ENCODE results near the gene CDC42BPA. TPM values are rescaled to one million over a fixed set of nuclear protein-coding genes. Genes with fewer than 3 reads are reported as not detected.
"Not testable (repeated sequence)": the region's sequence is repeated elsewhere in the genome, so short reads cannot be mapped to it uniquely, and the experiment has no call there.

Gene CDC42BPA
- total and polyA plus RNA-seq, 2 donors from 2014 or later: 11.2 to 60.7 TPM

DNA sequence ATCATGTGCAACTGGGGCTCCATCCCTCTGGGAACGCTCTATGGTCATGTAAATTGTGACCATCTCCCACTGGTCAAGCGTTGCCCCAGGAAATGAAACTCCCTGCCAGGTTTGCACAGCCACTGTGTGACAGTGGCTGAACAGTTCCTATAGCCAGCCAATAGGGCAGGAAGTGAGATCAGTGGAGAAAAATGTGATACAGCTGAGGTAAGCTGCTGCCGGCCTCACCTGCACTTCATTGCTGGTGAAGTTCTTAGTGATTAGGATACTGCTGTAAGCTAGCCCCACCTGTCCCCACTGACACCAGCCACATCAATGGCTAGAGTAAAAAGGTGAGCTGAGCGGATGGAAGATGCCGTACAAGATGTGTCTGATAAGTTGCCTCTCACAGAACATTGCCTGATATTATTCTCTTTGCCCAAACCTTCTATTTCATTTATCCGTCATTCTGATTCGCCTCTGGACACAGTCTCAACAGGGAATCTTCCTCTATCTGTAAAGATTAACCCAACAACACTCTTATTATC lies 38.4 kb upstream of the CDC42BPA start:
- intact Hi-C loops (cut with DNase I): no loop called here

DNA sequence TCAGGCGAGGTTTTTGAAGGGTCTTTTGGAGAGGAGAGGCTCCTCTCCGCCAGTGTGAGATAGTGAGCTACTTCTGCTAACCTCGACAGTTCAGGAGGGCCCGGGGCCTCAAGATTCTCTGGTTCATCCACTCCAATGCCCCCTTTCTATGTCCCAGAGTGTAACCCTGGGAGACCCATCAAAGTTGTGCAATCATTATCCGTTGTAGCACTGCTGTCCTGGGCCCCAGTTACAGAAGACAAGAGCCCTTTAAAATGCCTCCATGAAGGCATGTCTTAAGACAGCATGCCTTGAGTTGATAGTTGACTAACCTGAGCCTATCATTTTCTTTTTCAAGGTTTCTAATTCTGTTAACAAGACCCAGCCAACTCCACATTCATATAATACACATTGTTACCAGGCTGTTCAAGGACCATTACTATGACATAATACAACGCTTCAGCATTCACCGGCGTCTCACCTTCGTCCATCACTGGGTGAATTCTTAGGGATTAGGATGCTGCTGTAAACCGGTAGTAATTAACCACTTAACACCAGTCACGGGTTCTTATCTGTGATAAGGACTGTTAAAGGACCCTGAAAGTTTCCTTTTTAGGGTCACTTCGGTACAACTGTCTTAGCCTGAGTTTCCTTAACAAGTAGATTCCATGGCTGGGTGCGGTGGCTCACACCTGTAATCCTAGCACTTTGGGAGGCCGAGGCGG lies 37.4 kb upstream of the CDC42BPA start:
- FAIRE-seq (no peak), DNase-seq (no peak)
- intact Hi-C loops (cut with DNase I): no loop called here
- H3K9ac ChIP-seq (ENCODE audit: low read length in 3 of 3): no peak overlapping the region
- no peaks in the 10 kb centered on the region for H3K36me3 ChIP-seq (ENCODE audit: control insufficient read depth in 2 of 3, insufficient read depth in 3 of 3, low read length in 3 of 3)
- no peak overlapping the region for H3K4me3 ChIP-seq (ENCODE audit: low read length in 3 of 3)
- peaks cover 0 to 13% (median 10%) of the 10 kb centered on the region in 3 donors for H3K4me1 ChIP-seq (ENCODE audit: control insufficient read depth in 2 of 3, insufficient read depth in 2 of 3, low read depth in 1 of 3, low read length in 3 of 3)
- H3K27ac ChIP-seq (ENCODE audit: low read depth in 2 of 2, low read length in 2 of 2): no peak overlapping the region
- no peaks in the 10 kb centered on the region for H3K27me3 ChIP-seq (ENCODE audit: control insufficient read depth, insufficient read depth, low read length)
- H3K9me3 ChIP-seq (ENCODE audit: control insufficient read depth in 2 of 3, insufficient read depth in 1 of 3, low read length in 3 of 3): no peaks in the 10 kb centered on the region
- TF ChIP-seq, protein P1, sequence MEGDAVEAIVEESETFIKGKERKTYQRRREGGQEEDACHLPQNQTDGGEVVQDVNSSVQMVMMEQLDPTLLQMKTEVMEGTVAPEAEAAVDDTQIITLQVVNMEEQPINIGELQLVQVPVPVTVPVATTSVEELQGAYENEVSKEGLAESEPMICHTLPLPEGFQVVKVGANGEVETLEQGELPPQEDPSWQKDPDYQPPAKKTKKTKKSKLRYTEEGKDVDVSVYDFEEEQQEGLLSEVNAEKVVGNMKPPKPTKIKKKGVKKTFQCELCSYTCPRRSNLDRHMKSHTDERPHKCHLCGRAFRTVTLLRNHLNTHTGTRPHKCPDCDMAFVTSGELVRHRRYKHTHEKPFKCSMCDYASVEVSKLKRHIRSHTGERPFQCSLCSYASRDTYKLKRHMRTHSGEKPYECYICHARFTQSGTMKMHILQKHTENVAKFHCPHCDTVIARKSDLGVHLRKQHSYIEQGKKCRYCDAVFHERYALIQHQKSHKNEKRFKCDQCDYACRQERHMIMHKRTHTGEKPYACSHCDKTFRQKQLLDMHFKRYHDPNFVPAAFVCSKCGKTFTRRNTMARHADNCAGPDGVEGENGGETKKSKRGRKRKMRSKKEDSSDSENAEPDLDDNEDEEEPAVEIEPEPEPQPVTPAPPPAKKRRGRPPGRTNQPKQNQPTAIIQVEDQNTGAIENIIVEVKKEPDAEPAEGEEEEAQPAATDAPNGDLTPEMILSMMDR (IDR thresholded peaks at IDR 0.05; ENCODE audit: borderline replicate concordance, extremely low read depth, insufficient read depth): no peak

More for the DNA sequence above, 38.4 kb upstream of the CDC42BPA start:
- Histone ChIP-seq H3K27ac (ENCODE audit: low read depth in 2 of 2, low read length in 2 of 2) (peak overlapping the region; percentile 9 to 65), H3K36me3 (ENCODE audit: control insufficient read depth in 2 of 3, insufficient read depth in 3 of 3, low read length in 3 of 3) (no peaks in the 10 kb centered on the region), H3K4me3 (ENCODE audit: low read length in 3 of 3) (no peak overlapping the region), H3K4me1 (ENCODE audit: control insufficient read depth in 2 of 3, insufficient read depth in 2 of 3, low read depth in 1 of 3, low read length in 3 of 3) (peaks cover 0 to 10% (median 10%) of the 10 kb centered on the region in 3 donors), H3K27me3 (ENCODE audit: control insufficient read depth, insufficient read depth, low read length) (no peaks in the 10 kb centered on the region), H3K9ac (ENCODE audit: low read length in 3 of 3) (no peak overlapping the region), H3K9me3 (ENCODE audit: control insufficient read depth in 2 of 3, insufficient read depth in 1 of 3, low read length in 3 of 3) (no peaks in the 10 kb centered on the region)
- peak in 2 of 5 donors; percentile 17 to 39 for DNase-seq
- TF ChIP-seq, protein P1 (IDR thresholded peaks at IDR 0.05; ENCODE audit: borderline replicate concordance, extremely low read depth, insufficient read depth): no peak
- FAIRE-seq: no peak

DNA sequence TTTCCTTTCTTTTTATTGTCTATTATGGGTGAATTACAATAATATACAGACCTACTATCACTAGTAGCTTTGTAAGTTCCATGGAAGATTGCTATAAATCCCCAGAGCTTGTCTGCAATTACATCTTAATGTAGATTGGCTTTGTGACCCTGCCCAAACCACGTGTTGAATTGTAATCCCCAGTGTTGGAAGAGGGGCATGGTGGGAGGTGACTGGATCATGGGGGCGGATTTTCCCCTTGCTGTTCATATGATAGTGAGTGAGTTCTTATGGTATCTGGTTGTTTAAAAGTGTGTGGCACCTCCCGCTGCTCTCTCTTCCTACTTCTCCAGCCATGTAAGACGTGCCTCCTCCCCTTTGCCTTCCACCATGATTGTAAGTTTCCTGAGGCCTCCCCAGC lies 34.9 kb upstream of the CDC42BPA start:
- FAIRE-seq: no peak
- intact Hi-C loops (cut with DNase I): no loop called here
- no peaks in the 10 kb centered on the region for H3K9me3 ChIP-seq (ENCODE audit: control insufficient read depth in 2 of 3, insufficient read depth in 1 of 3, low read length in 3 of 3)

DNA sequence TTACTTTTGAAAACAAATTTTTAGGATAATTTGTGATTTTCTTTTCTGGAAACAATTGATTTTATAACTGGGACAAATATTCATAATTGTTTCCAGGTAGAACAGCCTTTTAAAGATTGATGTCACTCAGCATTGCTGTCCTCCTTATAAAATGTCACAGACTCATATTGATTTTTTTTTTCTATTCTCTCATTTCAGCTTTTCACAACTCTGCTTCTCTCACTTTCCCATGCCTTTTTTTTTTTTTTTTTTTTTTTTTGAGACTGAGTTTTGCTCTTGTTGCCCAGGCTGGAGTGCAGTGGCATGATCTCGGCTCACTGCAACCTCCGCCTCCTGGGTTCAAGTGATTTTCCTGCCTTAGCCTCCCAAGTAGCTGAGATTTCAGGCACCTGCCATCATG lies 33.9 kb upstream of the CDC42BPA start:
- H3K27ac ChIP-seq (ENCODE audit: low read depth in 2 of 2, low read length in 2 of 2); H3K9me3 ChIP-seq (ENCODE audit: control insufficient read depth in 2 of 3, insufficient read depth in 1 of 3, low read length in 3 of 3); H3K36me3 ChIP-seq (ENCODE audit: control insufficient read depth in 2 of 3, insufficient read depth in 3 of 3, low read length in 3 of 3); intact Hi-C loops (cut with DNase I); H3K9ac ChIP-seq (ENCODE audit: low read length in 3 of 3); H3K4me3 ChIP-seq (ENCODE audit: low read length in 3 of 3); FAIRE-seq; H3K27me3 ChIP-seq (ENCODE audit: control insufficient read depth, insufficient read depth, low read length); DNase-seq: not testable (repeated sequence)
- H3K4me1 ChIP-seq (ENCODE audit: control insufficient read depth in 2 of 3, insufficient read depth in 2 of 3, low read depth in 1 of 3, low read length in 3 of 3): peaks cover 0 to 11% (median 6%) of the 10 kb centered on the region in 3 donors

More for the DNA sequence above, 34.9 kb upstream of the CDC42BPA start:
- H3K36me3 ChIP-seq (ENCODE audit: control insufficient read depth in 2 of 3, insufficient read depth in 3 of 3, low read length in 3 of 3): no peaks in the 10 kb centered on the region
- TF ChIP-seq, protein P1 (IDR thresholded peaks at IDR 0.05; ENCODE audit: borderline replicate concordance, extremely low read depth, insufficient read depth): no peak
- no peak overlapping the region for H3K27ac ChIP-seq (ENCODE audit: low read depth in 2 of 2, low read length in 2 of 2)
- H3K9ac ChIP-seq (ENCODE audit: low read length in 3 of 3): no peak overlapping the region
- DNase-seq: no peak
- no peak overlapping the region for H3K4me3 ChIP-seq (ENCODE audit: low read length in 3 of 3)
- H3K4me1 ChIP-seq (ENCODE audit: control insufficient read depth in 2 of 3, insufficient read depth in 2 of 3, low read depth in 1 of 3, low read length in 3 of 3): peaks cover 0 to 13% (median 10%) of the 10 kb centered on the region in 3 donors
- H3K27me3 ChIP-seq (ENCODE audit: control insufficient read depth, insufficient read depth, low read length): no peaks in the 10 kb centered on the region
